ENCODE measurements around the gene CYB5R3.
"Not testable (repeated sequence)": the region's sequence is repeated elsewhere in the genome, so short reads cannot be mapped to it uniquely, and the experiment has no call there.

CYB5R3 gene

DNA sequence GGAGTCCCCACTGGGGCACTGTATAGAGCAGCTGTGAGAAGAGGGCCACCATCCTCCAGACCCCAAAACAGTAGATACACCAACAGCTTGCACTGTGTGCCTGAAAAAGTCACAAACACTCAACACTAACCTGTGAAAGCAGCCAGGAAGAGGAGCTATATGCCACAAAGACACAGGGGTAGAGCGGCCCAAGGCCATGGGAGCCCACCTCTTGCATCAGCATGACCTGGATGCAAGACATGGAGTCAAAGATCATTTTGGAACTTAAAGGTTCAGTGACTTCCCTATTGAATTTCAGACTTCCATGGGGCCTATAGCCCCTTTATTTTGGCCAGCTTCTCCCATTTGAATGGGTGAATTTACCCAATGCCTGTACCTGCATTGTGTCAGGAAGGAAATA is 29.7 kb upstream of the CYB5R3 start:
- no peak for DNase-seq (ENCODE audit: low spot score)

DNA sequence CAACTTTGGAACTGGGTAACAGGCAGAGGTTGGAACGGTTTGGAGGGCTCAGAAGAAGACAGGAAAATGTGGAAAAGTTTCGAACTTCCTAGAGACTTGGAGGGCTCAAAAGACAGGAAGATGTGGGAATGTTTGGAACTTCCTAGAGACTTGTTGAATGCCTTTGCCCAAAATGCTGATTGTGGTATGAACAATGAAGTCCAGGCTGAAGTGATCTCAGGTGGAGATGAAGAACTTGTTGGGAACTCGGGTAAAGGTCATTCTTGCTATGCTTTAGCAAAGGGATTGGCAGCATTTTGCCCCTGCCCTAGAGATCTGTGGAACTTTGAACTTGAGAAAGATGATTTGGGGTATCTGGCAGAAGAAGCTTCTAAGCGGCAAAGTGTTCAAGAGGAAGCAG is 28.7 kb upstream of the CYB5R3 start:
- DNase-seq (ENCODE audit: low spot score) = not testable (repeated sequence)

DNA sequence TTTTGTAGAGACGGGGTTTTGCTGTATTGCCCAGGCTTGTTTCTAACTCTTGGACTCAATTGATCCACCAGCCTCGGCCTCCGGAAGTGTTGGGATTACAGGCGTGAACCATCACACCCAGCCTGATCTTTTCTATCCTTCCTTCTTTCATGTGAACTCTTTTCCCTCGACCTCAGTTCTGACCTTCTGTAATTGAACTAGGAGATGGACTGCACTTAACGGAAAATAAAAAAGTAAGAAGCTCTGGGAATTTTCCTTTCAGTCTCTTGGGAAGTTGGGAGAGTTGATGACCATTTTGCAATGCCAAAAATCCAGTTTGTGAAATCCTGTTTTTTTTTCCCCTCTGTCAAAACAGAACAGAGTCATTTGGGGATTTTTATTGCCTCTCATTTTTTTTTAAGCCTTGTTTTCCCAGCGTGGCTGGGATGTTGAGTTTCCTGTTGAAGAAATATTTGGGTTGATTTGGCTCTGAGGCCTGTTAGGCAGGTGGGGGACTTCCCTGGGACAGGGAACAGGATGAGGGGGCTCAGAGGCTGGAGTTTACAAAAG is 26.9 kb upstream of the CYB5R3 start:
- DNase-seq (ENCODE audit: low spot score) = no peak

DNA sequence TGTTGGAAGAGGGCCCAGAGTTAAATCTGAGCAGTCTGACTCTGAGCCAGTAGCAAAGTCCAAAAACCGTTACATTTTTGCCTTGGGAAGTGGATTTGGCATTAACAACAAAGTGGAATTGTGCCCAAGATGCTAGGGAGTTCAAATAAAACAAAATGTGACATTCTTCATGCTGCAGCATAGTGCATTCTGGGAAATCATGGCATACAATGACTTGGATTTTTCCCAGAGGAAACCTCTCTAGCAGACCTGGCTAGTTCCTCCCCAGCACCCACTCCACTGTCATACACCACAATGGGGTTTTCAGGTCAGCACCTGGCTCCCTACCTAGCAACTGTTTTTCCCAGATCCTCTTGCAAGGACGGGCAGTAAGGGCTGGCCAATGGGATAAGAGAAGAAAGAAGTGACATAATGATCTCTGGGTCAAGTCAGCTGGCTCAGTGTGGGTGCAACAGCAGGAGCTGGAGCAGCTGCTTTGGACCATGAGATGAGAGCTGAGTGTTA is 24.8 kb upstream of the CYB5R3 start:
- DNase-seq (ENCODE audit: low spot score) = no peak

DNA sequence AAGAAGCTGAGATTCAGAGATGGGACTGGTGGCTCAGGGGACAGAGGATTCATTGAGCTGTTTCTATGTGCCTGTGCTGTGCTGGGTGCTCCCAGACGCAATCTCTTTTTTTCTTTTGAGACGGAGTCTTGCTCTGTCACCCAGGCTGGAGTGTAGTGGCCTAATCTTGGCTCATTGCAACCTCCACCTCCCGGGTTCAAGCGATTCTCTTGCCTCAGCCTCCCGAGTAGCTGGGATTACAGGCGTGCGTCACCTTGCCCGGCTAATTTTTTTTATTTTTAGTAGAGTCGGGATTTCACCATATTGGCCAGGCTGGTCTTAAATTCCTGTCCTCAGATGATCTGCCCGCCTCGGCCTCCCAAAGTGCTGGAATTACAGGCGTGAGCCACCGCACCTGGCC is 23.9 kb upstream of the CYB5R3 start:
- not testable (repeated sequence) for DNase-seq (ENCODE audit: low spot score)

DNA sequence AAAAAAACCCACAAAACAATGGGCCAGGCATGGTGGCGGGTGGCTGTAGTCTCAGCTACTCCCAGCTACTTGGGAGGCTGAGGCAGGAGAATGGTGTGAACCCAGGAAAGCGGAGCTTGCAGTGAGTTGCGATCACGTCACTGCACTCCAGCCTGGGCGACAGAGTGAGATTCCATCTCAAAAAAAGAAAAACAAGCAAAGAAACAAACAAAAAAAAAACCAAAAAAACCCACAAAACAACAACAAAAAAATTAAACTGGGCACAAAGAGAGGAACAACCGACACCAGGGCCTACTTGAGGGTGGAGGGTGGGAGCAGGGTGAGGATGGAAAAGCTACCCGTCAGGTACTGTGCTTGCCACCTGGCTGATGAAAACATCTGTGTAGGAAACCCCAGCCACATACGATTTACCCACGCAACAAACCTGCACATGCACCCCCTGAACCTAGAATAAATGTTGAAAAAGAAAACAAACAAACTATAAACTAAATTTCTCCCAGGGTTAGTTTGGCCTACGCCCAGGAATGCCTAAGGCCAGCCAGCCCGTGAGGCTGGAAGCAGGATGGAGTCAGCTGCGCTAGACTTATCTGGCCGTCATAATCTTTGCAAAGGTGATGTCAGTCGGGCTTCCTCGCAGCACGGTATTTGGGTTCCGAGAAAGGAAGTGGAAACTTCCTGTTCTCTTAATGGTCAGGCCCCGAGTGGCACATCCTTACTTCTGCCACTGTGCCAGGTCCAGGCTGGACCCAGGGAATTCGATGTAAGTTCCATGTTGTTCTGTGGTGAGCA is 21.9 kb upstream of the CYB5R3 start:
- DNase-seq (ENCODE audit: low spot score) = no peak

DNA sequence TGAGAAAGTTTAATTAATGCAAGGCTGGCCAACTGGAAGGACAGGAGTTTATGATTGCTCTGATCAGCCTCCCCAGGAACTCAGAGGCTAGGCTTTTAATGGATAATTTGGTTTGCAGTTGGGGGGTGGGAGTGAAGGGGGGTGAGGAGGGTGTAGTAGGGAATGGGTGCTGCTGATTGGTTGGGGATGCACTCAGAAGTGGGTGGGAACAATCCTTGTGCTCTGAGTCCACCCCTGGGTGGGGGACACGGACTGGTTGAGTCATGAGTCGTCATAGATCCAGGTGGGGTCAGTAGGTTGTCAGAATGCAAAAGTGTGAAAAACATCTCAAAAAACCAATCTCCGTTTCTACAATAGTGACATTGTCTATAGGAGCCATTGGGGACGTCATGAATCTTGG is 20.9 kb upstream of the CYB5R3 start:
- DNase-seq (ENCODE audit: low spot score) = no peak

DNA sequence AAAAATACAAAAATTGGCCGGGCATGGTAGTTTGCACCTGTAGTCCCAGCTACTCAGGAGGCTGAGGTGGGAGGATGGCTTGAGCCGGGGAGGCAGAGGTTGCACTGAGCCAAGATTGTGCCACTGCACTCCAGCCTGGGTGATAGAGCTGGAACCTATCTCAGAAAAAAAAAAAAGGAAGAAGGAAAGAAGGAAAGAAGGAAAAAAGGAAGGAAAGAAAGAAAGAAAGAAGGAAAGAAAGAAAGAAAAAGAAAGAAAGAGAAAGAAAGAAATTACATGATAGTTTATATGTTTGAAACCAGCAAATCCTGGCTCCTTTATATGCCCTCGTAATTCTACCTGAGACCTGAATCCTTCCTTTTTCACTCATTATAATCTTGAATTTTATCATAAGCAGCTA is 17.2 kb upstream of the CYB5R3 start:
- not testable (repeated sequence) for DNase-seq (ENCODE audit: low spot score)

DNA sequence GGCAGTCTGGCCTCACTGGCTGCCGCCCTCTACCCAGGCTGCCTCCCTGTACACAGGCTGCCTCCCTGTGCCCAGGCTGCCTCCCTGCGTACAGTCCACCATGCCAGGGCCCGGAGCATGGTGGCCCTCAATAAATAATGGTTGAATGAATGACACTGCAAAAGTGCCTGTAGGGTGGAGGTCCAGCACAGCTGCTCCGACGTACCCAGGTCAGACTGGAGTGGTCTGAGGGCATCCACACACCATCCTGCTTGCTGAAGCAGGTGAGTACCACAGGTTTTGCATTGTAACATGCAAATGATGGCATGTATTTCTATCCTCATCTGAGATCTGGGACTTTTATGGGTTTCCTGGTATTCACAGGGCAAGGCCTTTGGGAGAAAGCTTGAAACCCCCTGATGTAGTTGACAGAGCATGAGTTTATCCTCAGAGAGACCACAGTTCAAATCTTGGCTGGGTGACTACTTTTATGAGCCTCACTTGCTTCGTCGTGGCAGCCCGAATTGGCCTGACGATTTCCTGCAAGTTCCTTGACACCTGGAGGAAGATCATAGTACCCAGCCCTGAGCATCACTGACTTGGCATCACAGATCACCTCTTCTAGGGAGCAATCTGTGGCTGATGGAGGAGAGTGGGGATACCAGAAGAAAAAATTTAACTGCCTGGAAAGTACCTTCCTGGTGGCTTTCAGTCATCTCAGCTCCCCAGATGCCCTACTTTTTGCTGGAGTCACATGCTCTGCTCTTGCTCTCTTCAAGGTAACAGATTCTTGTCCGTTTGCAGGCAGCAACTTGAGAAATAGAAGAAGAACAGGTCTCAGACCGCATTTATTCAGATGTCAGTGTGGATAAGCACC is 16.0 kb upstream of the CYB5R3 start:
- peak; percentile 21 for DNase-seq (ENCODE audit: low spot score)

DNA sequence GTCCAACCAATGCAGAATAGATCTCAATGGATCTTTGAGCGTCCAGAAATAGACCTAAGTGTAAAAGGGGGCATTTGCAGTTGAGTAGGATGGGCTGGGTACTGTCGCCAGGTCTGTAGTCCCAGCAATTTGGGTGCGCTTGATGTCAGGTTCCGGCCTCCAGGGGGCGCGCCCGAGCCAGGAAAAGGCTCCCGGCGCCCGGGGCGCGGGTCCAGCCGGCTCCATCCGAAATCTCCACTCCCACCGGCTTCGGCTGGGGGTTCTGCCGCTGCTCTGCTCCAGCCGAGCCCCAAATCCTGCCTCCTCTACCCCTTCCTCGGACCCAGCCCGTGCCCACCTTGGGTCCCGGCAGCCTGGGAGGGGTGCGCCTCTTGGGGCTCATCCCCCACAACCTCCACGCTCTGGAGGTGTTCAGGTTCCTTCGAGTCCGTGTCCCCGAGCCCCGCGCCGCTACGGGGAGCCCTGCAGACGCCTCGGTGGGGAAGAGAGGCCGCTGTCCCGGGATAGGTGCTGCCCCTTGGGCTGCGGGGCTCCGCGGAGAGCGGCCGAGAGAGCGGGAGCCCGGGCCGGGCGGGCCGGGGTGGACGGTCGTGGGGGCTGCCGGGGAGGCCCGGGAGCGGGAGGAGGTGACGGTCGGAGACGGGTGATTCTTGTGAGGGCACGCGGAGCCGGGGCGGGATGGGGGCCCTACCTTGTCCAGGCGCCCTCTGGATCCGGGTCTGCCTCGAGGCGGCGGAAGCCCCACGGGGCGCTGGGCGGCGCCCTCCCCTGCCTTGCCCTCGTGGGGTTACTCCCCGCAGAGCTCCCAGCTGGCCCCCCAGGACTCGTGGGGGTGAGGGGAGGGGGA is 13.0 kb upstream of the CYB5R3 start:
- DNase-seq (ENCODE audit: low spot score) = peak; percentile 82

DNA sequence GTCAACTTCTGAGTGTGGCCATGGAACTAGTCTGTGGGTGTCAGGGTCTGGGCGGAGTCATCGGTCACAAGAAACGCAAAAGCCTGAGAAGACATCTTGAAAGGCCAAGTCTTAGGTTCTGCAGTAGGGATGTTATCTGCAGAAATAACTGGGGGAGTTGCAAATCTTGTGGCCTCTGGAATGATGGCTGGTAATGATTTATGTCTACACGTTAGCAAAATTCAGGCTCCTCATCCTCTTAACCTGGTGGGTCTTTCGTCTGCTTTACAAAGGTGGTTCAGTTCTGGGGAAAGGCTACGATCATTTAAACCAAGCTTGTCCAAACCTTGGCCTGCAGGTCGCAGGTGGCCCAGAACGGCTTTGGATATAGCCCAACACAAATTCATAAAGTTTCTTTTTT is 7.4 kb upstream of the CYB5R3 start:
- no peak for DNase-seq (ENCODE audit: low spot score)

DNA sequence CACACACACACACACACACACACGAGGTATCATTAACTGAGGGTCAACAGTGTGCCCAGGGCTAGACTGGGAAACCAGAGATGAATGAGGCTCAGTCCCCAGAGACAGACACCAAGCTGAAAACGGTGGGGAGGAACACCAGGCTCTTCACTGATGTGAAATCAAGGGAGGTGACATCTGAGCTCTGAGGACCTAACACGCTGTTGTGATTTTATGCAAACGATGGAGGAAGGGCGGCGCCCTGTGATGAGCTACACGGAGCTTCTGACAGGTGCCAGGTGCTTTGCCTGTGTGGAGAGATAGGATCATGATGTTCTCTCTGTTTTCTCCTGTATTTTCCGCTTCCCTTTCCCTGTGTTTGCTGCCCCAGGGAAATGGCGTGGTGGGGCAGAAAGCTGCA is 6.5 kb upstream of the CYB5R3 start:
- DNase-seq (ENCODE audit: low spot score) = peak; percentile 89

DNA sequence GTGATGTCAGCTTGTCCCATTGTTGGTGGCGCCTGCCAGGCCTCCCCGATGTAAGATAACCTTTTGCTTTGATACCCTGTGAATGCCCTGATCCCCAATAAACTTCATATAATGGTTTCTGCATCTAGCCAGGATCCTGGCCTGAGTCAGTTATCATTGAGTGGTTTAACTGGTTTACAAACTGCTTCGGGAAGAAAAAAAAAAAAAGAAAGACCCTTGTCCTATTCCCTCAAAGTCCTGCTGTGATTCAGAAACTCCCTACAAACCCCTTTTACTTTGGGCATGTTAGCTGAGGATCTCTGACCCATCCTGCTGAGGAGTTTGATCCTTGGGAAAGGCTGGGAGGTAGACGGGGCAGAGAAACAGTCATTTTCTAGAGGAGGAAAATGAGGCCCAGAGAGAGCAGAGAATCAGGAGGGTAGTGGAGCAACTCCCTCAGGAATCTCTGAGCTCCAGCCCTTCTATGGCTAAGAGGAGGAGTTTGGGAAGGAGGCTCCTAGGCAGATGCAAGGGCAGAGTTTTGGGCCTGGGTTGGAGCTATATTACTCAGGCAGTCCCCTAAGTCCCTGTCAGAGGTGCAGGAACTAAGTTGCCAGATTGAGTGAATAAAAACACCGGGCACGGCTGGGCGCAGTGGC is 5.4 kb upstream of the CYB5R3 start:
- DNase-seq (ENCODE audit: low spot score) = no peak

DNA sequence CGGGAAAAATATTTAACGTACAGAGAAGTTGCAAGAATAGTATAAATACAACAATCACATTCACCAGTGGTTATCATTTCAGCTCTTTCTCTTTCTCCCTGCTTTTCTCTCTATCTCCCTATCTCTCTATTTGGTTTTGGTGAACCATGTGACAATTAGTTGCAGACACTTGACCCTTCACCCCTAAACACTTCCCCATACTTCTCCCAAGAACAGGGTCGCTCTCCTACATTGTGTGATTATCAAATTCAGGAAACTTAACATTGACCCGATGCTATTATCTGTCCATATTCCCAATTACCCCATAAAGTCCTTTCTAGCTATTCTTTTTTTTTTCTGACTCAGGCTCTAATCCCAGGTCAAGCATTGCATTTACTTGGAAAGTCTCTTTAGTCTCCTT is 4.8 kb upstream of the CYB5R3 start:
- no peak for DNase-seq (ENCODE audit: low spot score)

DNA sequence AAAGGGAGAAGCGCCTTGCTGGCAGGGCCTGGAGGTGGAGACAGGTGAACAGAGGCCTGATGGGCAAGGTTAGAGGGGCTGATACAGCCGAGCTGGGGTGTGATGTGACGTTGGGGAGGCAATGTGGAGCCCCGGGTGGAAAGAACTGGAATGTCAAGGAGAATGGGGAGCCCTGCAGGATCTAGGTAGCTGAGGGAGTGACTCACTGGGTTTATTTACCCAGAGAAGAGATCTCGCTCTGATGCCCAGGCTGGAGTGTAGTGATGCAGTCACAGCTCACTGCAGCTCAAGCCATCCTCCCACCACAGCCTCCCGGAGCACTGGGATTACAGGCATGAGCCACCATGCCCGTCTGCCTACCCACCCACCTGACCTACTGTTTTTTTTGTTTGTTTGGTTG is 1.9 kb upstream of the CYB5R3 start:
- DNase-seq (ENCODE audit: low spot score) = no peak

DNA sequence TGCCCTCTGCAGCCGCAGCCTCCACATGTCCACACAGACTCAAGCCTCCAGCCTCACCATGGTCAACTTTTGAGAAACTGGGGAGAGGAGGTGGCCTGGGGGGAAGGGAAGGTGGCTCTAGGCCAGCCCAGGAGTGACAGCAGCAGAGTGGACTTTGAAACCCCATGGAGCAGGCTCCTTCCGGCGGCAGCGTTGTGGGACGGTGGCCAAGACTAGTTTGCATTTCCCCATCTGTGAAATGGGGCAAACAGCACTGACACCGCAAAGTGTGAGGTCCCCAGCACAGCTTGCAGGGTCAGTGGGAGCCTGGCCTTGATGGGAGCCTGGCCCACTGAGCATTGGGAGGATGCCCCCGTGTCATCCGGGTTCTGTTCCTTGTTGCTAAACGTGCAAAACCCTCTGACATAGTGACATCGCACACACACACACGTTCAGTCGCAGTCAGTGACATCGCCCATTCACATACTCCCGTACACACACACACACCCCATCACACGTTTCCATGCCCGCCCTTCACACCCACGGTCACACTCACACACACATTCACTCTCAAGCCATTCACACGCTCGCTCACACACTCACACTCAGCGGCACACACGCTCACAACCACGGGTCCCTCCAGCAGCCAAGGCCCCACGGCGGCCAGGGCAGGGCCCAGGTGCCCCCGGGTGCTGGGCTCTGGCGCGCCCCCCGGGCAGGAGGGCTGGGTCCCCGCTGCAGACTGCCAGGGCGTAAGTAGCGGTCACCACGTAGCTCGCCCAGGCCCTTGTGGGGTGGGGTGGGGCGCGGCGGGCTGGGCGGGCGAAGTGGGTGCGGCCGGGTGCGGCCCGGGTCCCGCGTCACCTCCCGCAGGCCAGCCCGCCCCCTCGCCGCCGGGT is 585 bp downstream of the CYB5R3 start:
- DNase-seq (ENCODE audit: low spot score) = peak; percentile 49

DNA sequence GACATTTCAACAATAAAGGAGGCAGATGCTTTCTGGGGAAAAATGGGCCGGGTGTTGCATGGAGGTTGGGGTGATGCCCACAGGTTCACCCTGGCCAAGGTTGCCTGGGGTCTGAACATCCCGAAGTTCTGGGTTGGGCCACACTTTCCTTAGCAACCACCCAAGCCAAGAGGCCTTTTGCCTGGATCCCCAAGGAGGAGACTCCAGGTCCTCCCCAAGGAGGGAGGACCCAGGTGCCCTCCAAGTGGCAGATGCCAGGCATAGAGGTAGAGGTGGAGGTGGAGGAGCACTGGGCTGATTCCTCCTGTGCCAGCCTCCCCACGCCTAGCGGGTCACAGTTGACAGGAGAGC is 1.2 kb downstream of the CYB5R3 start:
- no peak for DNase-seq (ENCODE audit: low spot score)

DNA sequence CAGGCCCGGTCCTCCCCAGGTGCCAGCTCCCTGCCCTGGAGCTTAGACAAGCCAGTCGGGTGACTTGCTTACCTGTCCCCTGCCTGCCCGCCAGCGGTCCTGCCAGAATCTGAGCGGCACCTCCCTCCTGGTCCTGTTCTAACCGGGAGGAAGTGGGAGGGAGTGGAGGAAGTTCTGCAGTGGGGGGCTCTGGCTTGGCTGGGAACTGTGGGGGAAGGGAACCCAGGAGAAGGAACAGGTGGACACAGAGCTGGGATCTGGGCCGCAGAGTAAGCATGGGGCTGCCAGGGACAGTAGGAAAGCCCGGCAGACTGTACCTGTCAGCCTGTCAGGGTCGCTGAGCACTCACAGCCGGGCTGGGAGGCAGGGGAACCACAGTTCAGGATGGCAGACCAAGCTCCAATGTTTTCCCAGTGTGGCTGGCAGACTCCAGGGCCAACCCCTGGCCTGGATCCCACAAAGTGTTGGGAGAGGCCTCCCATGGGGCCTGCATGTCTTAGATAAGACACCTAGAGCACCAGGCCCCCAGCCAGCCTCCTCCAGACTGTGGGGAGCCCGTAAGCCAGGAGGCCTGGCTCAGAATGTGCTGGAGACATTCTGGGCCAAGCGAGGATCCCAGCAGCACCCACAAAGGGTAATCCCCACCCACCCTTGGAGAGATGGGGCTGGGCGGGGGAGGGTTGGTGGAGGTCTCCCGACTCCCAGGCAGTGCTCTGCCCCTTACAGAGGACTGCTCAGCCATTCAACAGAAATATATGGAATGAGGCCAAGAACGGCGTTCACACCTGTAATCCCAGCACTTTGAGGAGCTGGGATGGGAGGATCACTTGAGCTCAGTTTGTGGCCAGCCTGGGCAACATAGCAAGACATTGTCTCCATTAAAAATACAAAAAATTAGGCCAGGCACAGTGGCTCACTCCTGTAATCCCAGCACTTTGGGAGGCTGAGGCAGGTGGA is 2.3 kb downstream of the CYB5R3 start:
- no peak for DNase-seq (ENCODE audit: low spot score)

DNA sequence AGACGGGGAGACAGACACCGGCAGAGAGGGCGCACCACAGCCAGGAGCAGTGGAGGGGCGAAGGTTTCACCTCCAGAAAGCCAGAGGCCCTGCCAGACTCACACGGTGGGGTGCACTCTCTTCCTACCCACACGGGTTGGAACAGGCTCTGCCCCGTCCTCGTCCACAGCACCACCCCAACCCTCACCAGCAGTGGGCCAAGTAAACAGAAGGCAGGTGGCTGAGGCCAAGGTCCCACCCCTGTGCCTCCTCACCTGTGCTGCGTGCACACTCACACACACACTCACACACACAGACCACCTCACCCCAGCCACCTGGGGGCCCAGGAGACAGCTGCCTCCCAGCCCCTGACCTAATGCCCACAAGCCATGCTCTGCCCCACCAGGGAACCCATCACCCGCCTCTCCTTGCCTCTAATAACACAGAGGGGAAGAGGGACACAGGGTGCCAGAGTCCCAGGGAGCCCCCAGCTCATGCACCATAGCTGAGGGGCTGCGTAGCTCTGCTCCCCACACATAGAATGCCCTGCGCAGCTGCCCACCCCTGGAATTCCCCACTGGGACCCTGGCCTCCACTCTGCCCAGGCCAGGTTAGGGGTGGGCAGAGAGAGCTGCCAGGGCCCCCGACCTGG is 3.1 kb downstream of the CYB5R3 start:
- DNase-seq (ENCODE audit: low spot score) = peak; percentile 60

Measured in NAMALWA (cell line).